HG03571 (cell line): Measurements from ENCODE around the gene EXD3.

Source experiments
- ATAC-seq: cut with Tn5 transposase; IDR thresholded peaks from one replicate; pipeline ENCODE4 v1.9.1; 2021; ENCODE audit not compliant: unreplicated experiment

Gene EXD3

DNA sequence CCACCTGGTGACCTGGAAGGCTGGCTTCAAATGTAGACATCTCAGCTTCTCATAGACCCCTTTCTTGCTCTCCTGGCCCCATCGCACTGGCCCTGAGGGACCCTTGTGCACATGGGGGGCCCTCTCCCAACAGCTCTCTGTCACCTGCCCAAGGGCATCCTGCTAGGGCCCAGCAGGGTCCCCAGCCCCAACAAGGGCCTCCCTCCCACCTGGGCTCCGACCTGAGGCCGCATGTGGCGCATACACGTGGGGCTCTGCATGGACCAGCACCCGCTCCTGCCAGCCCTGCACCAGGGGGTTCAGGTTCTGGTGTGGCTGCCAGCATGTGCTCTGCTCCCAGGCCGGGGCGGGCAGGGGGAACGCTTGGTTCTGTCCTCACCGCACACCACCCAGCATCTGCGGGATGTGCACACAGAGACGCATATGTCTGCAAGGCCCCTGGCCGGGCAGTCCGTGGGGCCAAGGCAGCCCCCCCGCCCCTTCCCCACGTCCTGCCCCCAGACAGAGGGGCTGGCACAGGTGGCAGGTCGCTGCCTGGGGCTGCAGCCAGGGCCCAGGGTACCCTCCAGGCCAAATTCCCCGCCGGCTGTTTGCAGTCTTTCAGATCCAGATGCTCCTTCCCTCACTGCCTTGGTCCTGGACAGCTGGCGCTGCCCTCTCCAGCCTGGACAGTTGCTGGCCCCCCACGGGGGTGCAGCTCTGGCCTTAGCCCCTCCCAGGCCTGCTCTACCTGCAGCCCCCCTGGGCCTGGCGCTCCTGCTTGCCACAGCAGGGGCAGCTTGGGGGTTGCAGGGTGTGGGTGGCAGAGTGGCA is 103.0 kb downstream of the EXD3 start:
- ATAC-seq = no peak

DNA sequence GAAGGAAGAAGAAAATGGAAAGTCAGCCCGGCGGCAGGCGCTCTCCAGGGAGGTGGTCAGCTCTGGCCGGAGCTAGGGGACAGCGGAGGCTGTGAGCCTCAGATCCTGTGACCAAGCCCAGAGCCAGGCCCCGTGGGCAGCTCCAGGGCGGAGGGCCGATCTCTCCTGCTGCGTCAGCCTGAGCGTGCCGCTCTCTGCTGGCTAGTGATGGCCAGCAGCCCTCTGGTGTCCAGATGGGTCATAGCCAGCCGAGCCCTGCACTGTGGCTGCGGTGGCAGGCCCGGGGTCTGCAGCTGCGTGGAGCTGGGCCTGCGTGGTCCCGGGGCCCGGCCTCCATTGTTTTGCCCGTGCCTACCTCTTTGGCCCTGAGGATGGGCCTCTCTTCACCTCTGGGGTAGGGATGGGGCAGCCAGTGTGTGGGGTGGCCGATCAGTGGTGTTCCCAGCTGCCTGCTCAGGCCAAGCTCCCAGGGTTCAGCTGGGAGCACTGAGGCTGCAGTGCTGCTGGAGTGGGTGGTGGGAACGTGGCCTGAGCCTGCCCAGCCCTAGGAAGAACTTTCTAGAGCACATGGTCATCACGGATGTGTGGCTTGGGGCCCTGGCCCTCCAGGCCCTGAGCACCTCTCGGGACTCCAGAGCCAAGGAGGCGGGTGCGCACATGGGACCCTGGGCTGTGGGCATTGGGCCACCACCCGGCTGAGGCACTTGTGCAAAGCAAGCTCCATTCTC is 103.8 kb downstream of the EXD3 start:
- no peak for ATAC-seq

DNA sequence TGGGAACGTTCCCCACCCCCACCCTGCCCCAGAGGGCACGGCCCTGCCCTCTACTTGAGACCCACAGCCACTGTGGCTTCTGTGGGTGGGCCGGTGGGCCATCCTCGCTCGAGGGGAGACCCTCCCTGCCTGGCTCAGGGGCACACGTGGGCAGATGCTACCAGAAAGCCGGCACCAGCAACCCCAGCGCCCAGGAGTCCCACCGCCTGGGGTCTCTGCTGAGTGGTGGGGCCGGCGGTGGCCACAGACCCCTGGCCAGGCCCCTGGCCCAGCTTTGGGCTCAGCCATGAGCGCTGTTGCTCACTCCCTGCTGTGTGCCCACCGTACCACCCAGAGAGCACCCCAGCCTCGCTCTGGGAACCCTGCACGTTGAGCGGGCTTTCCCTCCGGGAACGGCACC is 104.4 kb downstream of the EXD3 start:
- ATAC-seq = no peak

DNA sequence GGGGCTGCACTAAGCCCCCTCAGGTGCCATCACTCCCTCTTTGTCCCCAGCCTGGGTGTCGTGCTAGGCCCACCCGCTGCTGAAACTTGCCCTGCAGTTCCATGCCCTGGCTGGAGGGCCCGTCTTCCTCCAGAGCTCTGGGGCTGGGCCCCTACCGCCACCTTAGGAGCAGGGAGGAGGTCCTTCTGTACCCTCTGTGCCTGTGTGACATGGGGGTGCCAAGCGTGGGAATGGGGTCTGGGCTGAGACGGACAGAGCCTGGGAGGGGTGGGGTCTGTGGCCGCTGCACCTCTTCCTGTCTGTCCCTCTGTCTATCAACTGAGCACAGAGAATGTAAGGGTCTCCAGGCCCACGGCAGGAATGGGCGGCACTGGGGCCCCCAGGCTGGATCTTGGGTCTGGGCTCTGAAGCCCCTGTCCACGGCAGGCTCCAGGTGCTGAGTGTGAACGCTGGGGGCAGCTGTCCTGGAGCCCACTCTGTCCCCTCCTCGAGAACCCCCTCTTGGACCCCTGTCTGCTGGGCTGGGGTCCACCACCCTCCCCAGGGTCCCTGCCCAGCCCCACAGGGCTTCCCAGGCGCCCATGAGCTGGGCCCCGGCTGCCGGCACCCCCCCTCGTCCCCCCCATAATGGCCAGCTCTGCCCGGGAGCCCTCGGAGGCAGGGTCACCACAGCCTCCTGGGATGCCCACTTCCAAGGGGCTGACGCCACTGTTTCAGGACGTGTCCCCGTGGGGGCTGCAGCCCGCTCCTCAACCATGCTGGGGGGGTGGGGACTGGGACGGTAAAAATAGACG is 105.0 kb downstream of the EXD3 start:
- ATAC-seq = no peak

DNA sequence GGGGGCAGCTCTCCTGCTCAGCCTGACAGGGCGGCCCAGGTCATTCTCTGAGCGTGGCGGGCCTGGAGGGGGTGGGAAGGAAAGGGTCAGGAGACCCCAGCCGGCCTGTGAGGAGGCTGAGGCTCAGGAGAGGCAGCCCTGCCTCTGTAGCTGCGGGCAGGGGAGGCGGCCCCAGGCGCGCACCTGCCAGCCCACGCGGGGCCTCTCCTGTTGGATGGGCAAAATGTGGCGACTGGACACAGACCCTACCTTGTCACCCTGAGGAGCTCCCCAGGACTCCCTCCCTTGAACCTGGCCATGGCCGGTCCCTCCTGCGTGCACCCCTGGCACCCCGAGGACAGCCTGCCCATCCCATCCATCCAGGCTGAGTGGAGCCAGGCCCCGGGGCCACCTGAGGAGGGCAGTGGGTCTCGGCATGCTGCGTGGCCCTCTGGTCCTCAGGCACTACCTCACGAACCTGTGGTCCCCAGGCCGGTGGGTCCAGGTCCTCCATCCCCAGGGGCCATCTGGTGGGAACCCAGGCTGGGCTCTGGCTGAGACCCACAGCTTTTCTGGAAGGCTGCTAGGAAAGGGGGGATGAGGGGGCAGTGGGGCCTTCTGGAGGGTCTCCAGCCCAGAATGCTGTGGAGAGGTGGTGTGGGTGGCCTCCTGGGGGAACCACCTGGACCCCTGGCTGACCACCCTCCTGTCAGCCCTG is 105.8 kb downstream of the EXD3 start:
- ATAC-seq = no peak

DNA sequence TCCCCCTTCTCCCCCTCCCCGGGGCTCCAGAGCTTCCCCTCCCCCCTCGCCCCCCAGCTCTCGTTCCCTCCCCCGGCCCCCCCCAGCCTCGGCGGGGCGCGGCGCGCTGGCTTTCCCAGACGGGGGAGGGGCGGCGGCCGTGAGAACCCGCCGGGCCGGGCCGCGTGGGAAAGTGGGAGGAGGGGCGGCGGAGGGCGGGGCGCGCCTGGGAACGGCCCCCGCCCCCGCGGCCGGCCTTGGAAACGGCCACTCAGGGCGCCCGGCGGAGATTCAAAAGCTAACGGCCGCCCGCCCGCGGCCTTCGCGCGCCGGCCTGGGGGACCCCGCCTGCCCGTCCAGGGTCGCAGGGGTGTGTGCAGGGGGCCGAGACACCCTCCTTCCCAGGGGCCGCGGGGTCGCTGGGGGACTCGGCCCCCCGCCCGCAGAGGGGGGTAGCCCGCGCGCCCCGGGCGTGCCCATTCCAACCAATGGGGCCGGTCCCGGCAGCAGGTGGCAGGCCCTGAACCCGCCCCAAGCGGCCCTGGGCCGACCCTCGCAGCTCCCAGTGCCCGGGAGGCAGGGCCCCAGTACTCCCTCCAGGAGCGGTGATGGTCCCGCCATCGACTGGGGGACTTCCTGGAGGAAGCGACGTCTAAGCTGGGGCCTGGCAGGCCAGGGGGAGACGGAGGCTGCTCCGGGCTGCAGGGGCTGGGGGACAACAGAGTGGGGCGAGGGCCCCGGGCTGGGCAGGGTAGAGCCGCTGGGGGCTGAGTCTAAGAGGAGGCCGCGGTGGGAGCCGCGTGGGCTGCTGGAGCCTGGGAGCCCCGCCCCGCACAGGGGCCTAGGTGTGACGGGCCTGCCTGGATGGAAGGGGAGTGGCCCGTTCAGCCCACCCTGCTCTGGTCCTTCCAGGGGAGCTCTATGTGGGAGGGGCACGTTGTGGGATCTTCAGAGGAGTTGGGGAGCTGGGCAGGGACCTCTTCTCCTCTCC is 106.7 kb downstream of the EXD3 start:
- no peak for ATAC-seq

DNA sequence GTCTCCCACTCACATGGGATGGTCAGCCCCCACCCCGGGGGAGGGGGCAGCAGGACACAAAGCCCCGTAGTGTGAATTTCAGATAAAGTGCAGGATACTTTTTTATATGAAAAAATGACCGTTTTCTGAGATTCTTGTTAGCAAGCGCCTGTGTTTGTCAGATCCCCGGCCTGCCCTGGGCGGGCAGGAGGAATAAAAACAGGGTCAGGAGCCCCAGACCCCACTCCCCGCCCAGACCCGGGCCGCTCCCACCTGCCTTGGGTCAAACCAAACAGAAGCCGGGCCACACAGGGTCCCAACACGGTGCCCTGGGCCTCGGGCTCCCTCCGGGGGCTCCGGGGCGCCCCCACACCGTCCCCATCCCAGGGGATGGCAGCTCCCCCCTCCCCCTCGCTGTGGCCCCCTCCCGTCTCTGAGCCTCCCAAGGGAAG is 107.4 kb downstream of the EXD3 start:
- no peak for ATAC-seq

DNA sequence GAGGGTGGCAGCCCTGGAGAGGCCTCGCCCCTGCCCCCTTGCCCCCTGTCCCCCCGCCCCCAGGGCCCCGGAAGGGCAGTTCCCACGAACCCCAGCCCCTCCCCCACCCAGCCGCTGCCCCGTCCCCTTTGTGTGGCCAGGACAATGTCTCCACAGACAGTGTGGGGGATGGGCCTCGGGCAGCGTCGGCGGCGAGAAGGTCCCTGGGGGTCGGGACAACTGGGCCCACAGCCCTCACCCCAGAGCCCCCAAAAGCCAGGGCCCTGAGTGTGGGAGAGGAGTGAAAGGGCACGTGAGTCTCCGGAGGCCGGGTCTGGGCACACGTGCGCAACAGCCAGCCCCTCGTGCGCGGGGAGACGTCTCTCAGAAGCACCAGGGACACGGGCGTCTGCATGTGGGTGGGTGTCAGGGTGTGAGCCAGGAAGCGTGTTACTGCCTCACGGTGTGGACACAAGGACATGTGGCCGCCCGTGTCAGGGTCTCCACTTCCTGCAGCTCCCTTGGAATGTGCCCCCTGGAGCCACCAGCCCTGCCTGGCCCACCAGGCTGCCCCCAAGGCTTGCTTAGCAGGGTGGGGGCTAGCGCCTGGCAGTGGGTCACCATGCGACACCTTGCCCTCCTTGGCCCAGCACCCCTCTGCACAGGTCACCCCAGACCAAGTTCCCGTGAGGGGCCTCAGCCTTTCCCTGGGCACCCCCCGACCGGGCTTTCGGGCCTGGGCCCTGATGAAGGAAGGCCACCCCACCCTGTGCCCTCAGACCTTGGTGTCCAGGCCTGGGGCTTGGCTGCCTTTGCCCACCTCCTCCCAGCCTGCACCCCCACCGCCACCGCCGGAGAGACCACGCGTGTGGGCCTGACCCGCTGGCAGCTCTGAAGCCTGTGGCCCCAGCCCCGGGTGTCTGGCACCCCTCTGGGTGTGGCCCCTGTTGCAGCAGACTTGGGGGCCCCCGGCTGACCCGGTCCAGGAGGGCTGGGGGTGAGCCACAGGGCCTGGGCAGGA is 108.1 kb downstream of the EXD3 start:
- no peak for ATAC-seq

DNA sequence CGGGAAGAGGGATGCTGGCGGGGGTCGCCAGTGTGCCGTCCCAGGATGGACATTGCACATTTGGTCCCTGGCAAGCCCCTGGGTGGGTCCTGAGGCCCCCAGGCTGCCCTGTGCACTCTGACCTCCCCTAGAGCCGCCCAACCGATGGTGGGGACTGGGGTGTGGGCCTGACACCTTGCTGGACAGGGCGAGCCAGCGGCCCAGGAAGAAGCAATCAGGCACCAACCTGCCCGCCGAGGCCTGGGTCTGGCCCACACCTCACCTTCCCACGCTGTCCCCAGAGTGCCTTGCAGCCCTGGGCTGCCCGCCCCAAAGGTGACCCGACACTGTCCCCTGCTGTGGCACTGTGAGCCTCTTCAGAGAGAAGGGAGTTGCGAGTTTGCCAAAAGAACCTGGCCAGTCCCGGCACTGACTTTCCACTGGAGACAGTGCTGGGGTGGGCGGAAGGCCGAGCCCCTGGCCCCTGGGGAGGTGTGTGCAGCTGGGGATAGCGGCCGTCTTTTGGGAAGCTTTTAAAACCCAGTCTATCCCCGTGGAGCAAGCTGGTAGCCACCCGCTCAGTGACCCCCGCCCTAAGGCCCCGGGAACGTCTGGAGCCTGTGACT is 108.9 kb downstream of the EXD3 start:
- no peak for ATAC-seq

DNA sequence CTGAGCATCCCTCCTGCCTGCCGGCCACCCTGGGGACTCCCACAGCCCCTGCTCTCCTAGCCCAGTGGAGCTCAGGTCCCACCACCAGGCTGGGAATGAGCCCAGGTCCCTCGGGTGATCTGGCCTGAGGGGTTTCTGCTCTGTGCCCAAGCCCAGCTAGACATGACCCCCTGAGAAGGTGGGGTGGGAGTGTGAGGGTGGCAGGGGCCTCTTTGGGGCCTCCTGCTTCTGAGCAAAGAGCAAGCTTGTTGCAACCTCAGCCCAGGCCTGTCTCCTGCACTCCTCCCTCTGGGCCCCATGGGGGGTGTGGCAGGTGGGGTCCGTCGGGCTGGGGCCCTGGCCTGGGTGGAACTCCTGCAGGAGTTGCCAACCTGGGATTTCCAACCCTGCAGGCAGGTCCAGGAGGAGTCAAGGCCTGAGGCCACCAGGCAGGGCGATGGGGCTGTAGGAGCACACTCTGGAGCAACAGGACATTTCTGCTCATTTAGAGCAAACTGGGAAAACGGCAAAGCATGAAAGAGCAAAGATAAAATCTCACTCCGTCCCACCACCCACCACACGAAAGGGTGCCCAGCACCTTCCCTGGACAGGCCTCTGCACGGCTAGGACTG is 109.5 kb downstream of the EXD3 start:
- no peak for ATAC-seq

DNA sequence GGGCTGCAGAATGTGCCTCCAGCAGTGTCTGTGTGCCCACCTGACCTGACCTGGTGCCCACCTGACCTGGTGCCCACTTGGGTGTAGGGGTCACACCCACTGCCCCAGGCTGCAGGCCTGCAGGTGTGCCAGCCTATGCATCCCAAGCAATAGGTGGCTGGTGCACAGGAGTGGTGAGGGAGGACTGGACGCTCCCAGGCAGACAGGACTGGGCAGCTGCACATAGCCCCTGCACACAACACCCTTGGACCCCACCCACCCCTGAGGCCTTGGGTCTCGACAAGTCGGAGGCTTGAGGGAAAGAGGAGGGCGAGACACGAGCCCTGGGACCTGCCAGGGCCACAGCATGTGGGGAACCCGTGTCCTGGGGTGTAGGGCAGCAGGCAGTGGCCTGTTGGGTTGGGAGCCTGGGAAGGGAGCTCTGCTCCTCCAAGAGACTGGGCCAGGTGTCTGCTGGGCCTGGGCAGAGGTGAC is 110.1 kb downstream of the EXD3 start:
- ATAC-seq = no peak

DNA sequence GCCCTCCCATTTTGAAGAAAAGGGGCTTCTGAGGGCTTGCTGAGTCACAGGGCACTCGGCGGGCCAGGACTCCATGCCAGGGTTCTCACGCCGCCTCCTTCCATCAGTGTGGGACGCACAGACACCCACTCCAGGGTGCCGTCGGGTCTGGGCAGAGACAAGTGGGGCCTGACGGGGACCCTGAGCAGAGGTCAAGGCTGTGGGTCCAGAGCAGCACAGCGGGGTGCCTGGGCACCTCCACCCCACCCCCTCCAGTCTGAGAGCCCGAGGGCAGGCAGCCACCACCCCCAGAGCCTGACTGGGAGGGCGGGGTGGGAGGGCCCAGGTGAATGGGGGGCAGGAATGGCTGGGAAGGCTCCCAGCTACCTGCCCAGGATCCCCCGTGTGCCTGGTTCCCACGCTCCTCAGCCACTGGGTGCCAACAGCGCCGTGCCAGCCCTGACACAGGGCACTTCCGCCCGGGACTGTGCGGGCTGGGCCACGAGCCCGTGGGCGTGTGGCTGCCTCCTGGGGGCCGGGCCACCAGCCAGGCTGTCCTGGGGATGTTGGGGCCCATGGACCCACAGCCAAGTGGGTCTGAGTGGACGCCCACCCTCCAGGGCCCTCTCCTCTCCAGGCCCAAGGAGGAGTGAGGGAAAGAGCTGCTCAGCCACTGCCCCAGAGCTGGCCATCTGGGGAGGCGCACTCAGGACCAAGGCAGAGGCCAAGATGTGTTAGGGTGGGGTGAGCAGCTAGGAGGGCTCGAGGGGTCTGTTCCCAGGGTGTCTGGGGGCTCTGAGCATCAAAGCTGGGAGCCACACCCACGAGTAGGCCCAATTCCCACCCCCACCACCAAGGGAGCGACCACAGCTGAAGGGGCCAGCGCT is 110.7 kb downstream of the EXD3 start:
- ATAC-seq = no peak

DNA sequence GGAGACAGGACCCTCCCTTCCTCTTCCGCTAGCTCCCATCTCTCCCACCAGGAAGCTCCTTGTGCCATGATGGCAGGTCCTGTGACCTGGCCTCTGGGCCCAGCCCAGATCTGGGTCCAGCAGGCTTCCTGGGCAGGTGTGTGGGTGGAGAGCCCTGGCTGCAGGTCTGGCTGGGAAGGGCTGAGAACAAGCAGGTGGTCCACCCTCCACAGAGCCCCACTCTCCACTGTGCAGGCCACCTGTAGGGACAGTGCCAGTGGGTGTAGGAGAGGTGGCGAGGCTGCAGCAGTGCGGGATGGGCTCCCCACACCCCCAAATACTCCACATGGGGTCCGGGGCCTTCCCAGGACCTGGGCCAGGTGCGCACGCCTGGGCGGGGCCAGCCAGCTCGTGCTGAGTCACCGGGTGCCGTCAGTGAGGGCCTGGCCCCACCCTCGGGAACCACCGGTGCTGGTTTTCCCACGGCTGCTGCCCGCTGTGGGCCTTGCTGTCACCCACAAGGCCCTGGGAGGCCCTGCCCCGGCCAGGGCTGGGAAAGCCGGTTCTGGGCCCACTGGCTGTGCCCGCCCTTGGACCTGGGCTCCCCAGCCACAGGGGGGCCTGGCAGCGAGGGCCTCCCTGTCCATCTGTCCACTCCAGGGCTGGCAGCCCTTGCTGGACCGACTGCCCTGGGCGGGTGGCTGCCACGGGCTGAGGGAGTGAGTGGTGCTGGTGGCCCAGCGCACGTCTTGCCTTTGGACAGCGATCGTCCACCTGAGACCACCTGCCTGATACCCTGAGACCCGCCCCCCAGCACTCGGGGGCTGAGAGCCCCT is 111.6 kb downstream of the EXD3 start:
- ATAC-seq = no peak

DNA sequence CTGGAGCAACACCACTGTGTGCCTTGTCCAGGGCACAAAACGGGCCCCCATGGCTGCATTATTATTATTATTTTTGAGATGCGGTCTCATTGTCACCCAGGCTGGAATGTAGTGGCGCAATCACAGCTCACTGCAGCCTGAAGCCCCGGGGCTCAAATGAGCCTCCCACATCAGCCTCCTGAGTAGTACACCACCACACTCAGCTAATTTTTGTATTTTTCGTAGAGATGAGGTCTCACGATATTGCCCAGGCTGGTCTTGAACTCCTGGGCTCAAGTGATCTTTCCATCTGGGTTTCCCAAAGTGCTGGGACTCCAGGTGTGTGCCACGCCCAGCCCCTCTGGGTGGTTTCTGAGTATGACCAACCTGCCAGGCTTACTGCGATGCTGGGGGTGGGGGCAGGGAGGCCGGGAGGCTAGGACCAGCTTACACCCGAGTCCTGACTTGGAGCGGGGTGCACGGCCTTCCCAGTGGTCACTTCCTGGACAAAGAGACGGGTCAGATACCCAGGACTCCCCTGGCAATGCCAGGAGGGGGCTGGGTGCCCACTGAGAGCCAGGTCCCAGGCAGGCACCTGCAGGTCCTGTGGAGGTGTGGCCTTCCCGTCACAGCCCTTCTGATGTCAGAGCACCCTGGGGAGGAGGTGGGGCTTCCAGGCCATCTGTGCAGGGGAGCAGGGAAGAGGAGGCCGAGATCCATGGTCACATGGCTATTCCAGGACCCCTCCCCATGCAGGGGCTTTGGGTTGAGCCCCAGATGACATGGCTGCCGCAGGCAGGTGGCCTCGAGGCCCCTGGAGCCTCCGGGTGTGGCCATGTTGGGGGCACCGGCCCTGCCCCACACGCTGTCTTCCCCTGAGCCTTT is 112.5 kb downstream of the EXD3 start:
- ATAC-seq = no peak
